Measurements from ENCODE around the gene GSTM2. TPM values are rescaled to one million over a fixed set of nuclear protein-coding genes. Genes with fewer than 3 reads are reported as not detected.
"Not testable (repeated sequence)": the region's sequence is repeated elsewhere in the genome, so short reads cannot be mapped to it uniquely, and the experiment has no call there.

GSTM2 gene
- total RNA-seq, 1 experiment from 2014 or later = 5.9 TPM

- no peak overlapping the region for H2AFZ ChIP-seq (ENCODE audit: low read depth, low read length, poor library complexity, severe bottlenecking)
- no peak overlapping the region for H3K27ac ChIP-seq (ENCODE audit: low read depth, low read length)
- TF ChIP-seq SIN3A (IDR thresholded peaks at IDR 0.05; ENCODE audit: low read depth) = no peak
- no peaks in the 10 kb centered on the region for H3K9me3 ChIP-seq (ENCODE audit: control insufficient read depth in 1 of 2, insufficient read depth in 1 of 2, low read depth in 1 of 2, low read length in 2 of 2)
- H3K79me2 ChIP-seq (ENCODE audit: insufficient read depth, low read length) = no peaks in the 10 kb centered on the region
- ChIA-PET POLR2A (no interaction called here), CTCF (no interaction called here), RAD21 (ENCODE audit: low non-redundant PET in 1 of 2, low total read pairs in 2 of 2, uncharacterized antibody in 2 of 2, unreplicated experiment in 2 of 2) (no interaction called here)
- H3K36me3 ChIP-seq (ENCODE audit: control insufficient read depth in 1 of 2, insufficient read depth in 2 of 2, low read length in 2 of 2) = no peaks in the 10 kb centered on the region
- no peaks in the 10 kb centered on the region for H3K9me2 ChIP-seq (ENCODE audit: insufficient read depth)
- no peaks in the 10 kb centered on the region for H4K20me1 ChIP-seq (ENCODE audit: insufficient read depth)
- no TSS peak for BruUV-seq (replicated peaks)
- no peak overlapping the region for H3K4me2 ChIP-seq (ENCODE audit: low read length)
- H3K9ac ChIP-seq (ENCODE audit: low read length) = no peak overlapping the region
- intact Hi-C loops (cut with micrococcal nuclease) = no loop called here
- no peaks in the 10 kb centered on the region for H3K27me3 ChIP-seq (ENCODE audit: insufficient read depth, low read length)
- no peaks in the 10 kb centered on the region for H3K4me1 ChIP-seq (ENCODE audit: control insufficient read depth in 1 of 2, insufficient read depth in 2 of 2, low read length in 2 of 2)
- DNase-seq (ENCODE audit: low read depth, low spot score) (no peak), ATAC-seq (no peak)
- H3K4me3 ChIP-seq (replicated peaks in 1 of 2; ENCODE audit: low read depth in 1 of 2, low read length in 2 of 2) = no peak overlapping the region
Observed at GRCh38 chr1:109677459-109677858, 9.6 kb downstream of the GSTM2 start.

GRCh38 chr1:109678637-109679036 is 10.8 kb downstream of the GSTM2 start:
- POLR2A ChIA-PET; H3K9me3 ChIP-seq (ENCODE audit: control insufficient read depth in 1 of 2, insufficient read depth in 1 of 2, low read depth in 1 of 2, low read length in 2 of 2); CTCF ChIA-PET; H3K27me3 ChIP-seq (ENCODE audit: insufficient read depth, low read length); H3K79me2 ChIP-seq (ENCODE audit: insufficient read depth, low read length); H3K4me1 ChIP-seq (ENCODE audit: control insufficient read depth in 1 of 2, insufficient read depth in 2 of 2, low read length in 2 of 2); RAD21 ChIA-PET (ENCODE audit: low non-redundant PET in 1 of 2, low total read pairs in 2 of 2, uncharacterized antibody in 2 of 2, unreplicated experiment in 2 of 2); ATAC-seq; H3K9me2 ChIP-seq (ENCODE audit: insufficient read depth); H3K36me3 ChIP-seq (ENCODE audit: control insufficient read depth in 1 of 2, insufficient read depth in 2 of 2, low read length in 2 of 2); DNase-seq (ENCODE audit: low read depth, low spot score); H3K27ac ChIP-seq (ENCODE audit: low read depth, low read length); BruUV-seq (replicated peaks); H3K4me3 ChIP-seq (replicated peaks in 1 of 2; ENCODE audit: low read depth in 1 of 2, low read length in 2 of 2); H2AFZ ChIP-seq (ENCODE audit: low read depth, low read length, poor library complexity, severe bottlenecking); intact Hi-C loops (cut with micrococcal nuclease); H3K9ac ChIP-seq (ENCODE audit: low read length); H3K4me2 ChIP-seq (ENCODE audit: low read length); H4K20me1 ChIP-seq (ENCODE audit: insufficient read depth): not testable (repeated sequence)

GRCh38 chr1:109684777-109685176 is 16.9 kb downstream of the GSTM2 start:
- BruUV-seq (replicated peaks); H3K9me2 ChIP-seq (ENCODE audit: insufficient read depth); POLR2A ChIA-PET; ATAC-seq; H3K9me3 ChIP-seq (ENCODE audit: control insufficient read depth in 1 of 2, insufficient read depth in 1 of 2, low read depth in 1 of 2, low read length in 2 of 2); H2AFZ ChIP-seq (ENCODE audit: low read depth, low read length, poor library complexity, severe bottlenecking); DNase-seq (ENCODE audit: low read depth, low spot score); H3K27ac ChIP-seq (ENCODE audit: low read depth, low read length); H3K4me3 ChIP-seq (replicated peaks in 1 of 2; ENCODE audit: low read depth in 1 of 2, low read length in 2 of 2); H3K27me3 ChIP-seq (ENCODE audit: insufficient read depth, low read length); H4K20me1 ChIP-seq (ENCODE audit: insufficient read depth); intact Hi-C loops (cut with micrococcal nuclease); H3K4me1 ChIP-seq (ENCODE audit: control insufficient read depth in 1 of 2, insufficient read depth in 2 of 2, low read length in 2 of 2); H3K79me2 ChIP-seq (ENCODE audit: insufficient read depth, low read length); CTCF ChIA-PET; H3K9ac ChIP-seq (ENCODE audit: low read length); H3K4me2 ChIP-seq (ENCODE audit: low read length); RAD21 ChIA-PET (ENCODE audit: low non-redundant PET in 1 of 2, low total read pairs in 2 of 2, uncharacterized antibody in 2 of 2, unreplicated experiment in 2 of 2); H3K36me3 ChIP-seq (ENCODE audit: control insufficient read depth in 1 of 2, insufficient read depth in 2 of 2, low read length in 2 of 2): not testable (repeated sequence)

- H3K4me1 ChIP-seq (ENCODE audit: control insufficient read depth in 1 of 2, insufficient read depth in 2 of 2, low read length in 2 of 2); H4K20me1 ChIP-seq (ENCODE audit: insufficient read depth); H3K9me2 ChIP-seq (ENCODE audit: insufficient read depth); H3K9me3 ChIP-seq (ENCODE audit: control insufficient read depth in 1 of 2, insufficient read depth in 1 of 2, low read depth in 1 of 2, low read length in 2 of 2); H2AFZ ChIP-seq (ENCODE audit: low read depth, low read length, poor library complexity, severe bottlenecking); H3K79me2 ChIP-seq (ENCODE audit: insufficient read depth, low read length); ATAC-seq; POLR2A ChIA-PET; H3K9ac ChIP-seq (ENCODE audit: low read length); RAD21 ChIA-PET (ENCODE audit: low non-redundant PET in 1 of 2, low total read pairs in 2 of 2, uncharacterized antibody in 2 of 2, unreplicated experiment in 2 of 2); H3K4me3 ChIP-seq (replicated peaks in 1 of 2; ENCODE audit: low read depth in 1 of 2, low read length in 2 of 2); H3K27me3 ChIP-seq (ENCODE audit: insufficient read depth, low read length); DNase-seq (ENCODE audit: low read depth, low spot score); intact Hi-C loops (cut with micrococcal nuclease); CTCF ChIA-PET; H3K27ac ChIP-seq (ENCODE audit: low read depth, low read length); H3K36me3 ChIP-seq (ENCODE audit: control insufficient read depth in 1 of 2, insufficient read depth in 2 of 2, low read length in 2 of 2); BruUV-seq (replicated peaks); H3K4me2 ChIP-seq (ENCODE audit: low read length): not testable (repeated sequence)
Observed at GRCh38 chr1:109685399-109685798, 17.5 kb downstream of the GSTM2 start.

- H3K36me3 ChIP-seq (ENCODE audit: control insufficient read depth in 1 of 2, insufficient read depth in 2 of 2, low read length in 2 of 2); H4K20me1 ChIP-seq (ENCODE audit: insufficient read depth); DNase-seq (ENCODE audit: low read depth, low spot score); POLR2A ChIA-PET; H3K9me3 ChIP-seq (ENCODE audit: control insufficient read depth in 1 of 2, insufficient read depth in 1 of 2, low read depth in 1 of 2, low read length in 2 of 2); H3K9me2 ChIP-seq (ENCODE audit: insufficient read depth); H3K4me1 ChIP-seq (ENCODE audit: control insufficient read depth in 1 of 2, insufficient read depth in 2 of 2, low read length in 2 of 2); ATAC-seq; H2AFZ ChIP-seq (ENCODE audit: low read depth, low read length, poor library complexity, severe bottlenecking); RAD21 ChIA-PET (ENCODE audit: low non-redundant PET in 1 of 2, low total read pairs in 2 of 2, uncharacterized antibody in 2 of 2, unreplicated experiment in 2 of 2); H3K4me2 ChIP-seq (ENCODE audit: low read length); H3K27ac ChIP-seq (ENCODE audit: low read depth, low read length); H3K27me3 ChIP-seq (ENCODE audit: insufficient read depth, low read length); H3K4me3 ChIP-seq (replicated peaks in 1 of 2; ENCODE audit: low read depth in 1 of 2, low read length in 2 of 2); BruUV-seq (replicated peaks); intact Hi-C loops (cut with micrococcal nuclease); CTCF ChIA-PET; H3K79me2 ChIP-seq (ENCODE audit: insufficient read depth, low read length); H3K9ac ChIP-seq (ENCODE audit: low read length): not testable (repeated sequence)
Observed at GRCh38 chr1:109685890-109686289, 18.0 kb downstream of the GSTM2 start.
